ENCODE measurements around the gene C1QTNF5. TPM values are rescaled to one million over a fixed set of nuclear protein-coding genes. Genes with fewer than 3 reads are reported as not detected.

Gene C1QTNF5
- total RNA-seq, 2 experiments from 2014 or later, result not detected

DNA sequence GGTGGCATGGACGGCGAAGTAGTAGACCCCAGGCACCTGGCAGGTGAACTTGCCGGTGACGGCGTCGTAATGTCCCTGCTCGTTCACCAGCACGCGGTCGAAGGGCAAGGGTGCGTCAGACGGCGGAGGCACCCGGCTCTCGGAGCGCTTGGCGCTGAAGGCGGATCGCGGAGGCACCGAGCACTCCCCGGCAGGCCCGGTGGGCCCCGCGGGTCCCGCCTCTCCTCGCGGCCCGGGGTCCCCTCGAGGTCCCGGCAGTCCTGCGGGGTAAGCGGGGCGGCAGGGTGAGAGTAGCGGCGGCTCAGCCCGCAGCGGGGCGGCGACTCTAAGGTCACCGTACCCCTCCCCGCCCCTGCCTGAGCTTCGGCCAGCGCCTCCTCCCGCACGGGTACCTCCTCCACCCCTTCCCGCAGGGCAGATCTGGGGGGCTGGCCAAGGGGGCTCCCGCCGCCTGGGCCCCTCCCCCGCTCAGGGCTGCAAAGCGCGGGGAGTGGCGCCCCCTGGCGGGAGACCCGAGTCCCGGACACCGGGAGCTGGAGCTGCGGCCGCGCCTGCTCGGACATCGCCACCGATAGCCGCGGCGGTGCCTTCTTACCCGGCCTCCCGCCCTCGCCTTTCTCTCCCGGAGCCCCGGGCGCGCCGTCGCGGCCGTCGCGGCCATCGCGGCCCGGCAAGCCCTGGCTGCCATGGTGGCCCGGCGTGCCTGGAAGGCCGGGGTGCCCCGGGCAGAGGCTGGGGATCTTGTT is 921 bp downstream of the C1QTNF5 start:
- no peak overlapping the region for H3K27ac ChIP-seq (ENCODE audit: low read depth, low read length, poor library complexity, severe bottlenecking)
- no peaks in the 10 kb centered on the region for H3K9me2 ChIP-seq (ENCODE audit: insufficient read depth, low read length)
- H3K4me2 ChIP-seq (ENCODE audit: low read length), result no peak overlapping the region

DNA sequence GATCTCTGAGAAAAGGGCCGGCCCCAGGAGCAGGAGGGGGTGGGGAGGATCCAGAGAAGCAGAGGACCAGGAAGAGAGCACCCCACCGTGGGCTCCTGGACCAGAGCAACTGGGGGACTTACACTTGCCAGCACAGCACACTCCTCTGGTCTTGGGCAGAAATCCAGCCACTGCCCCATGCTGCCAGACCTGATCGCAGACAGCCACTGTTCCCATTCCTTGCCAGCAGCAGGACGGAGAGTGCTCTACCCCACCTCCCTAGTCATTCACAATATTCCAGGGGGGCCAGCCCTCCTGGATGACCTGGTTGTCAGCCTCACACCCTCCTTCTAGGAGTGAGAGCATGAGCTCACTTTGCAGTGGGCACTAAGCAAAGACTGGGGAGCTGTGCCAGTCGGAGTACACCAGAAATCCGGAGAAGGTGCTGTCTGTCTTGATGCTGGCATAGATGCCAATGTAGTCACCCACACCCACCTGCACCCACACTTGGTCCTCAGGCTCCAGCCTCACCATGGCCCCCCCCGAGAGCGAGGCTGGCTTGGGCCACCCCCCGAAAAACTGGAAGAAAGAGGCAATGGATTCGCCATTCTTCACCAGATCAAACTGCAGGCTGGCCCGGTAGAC is 1.6 kb downstream of the C1QTNF5 start:
- no TSS peak for BruUV-seq (replicated peaks)
- Histone ChIP-seq H3K4me2 (ENCODE audit: low read length) (no peak overlapping the region; the same call in 1 of the 2 replicates), H3K4me3 (ENCODE audit: low read depth, low read length, poor library complexity, severe bottlenecking) (no peak overlapping the region), H3K9me2 (ENCODE audit: insufficient read depth, low read length) (no peaks in the 10 kb centered on the region), H3K79me2 (ENCODE audit: insufficient read depth, low read depth, low read length) (peaks cover 10% of the 10 kb centered on the region; the same call in 1 of the 2 replicates), H3K4me1 (ENCODE audit: insufficient read depth, low read length, poor library complexity, severe bottlenecking) (peaks cover 42% of the 10 kb centered on the region), H2AFZ (ENCODE audit: low read length) (no peak overlapping the region), H3K36me3 (ENCODE audit: insufficient read depth, low read length) (peaks cover 6% of the 10 kb centered on the region; the same call in 1 of the 2 replicates), H4K20me1 (ENCODE audit: insufficient read depth, low read length) (no peaks in the 10 kb centered on the region), H3K27ac (ENCODE audit: low read depth, low read length, poor library complexity, severe bottlenecking) (no peak overlapping the region), H3K9me3 (ENCODE audit: low read length) (no peaks in the 10 kb centered on the region)
- DNase-seq (ENCODE audit: low spot score), result no peak
- TF ChIP-seq, protein P1, sequence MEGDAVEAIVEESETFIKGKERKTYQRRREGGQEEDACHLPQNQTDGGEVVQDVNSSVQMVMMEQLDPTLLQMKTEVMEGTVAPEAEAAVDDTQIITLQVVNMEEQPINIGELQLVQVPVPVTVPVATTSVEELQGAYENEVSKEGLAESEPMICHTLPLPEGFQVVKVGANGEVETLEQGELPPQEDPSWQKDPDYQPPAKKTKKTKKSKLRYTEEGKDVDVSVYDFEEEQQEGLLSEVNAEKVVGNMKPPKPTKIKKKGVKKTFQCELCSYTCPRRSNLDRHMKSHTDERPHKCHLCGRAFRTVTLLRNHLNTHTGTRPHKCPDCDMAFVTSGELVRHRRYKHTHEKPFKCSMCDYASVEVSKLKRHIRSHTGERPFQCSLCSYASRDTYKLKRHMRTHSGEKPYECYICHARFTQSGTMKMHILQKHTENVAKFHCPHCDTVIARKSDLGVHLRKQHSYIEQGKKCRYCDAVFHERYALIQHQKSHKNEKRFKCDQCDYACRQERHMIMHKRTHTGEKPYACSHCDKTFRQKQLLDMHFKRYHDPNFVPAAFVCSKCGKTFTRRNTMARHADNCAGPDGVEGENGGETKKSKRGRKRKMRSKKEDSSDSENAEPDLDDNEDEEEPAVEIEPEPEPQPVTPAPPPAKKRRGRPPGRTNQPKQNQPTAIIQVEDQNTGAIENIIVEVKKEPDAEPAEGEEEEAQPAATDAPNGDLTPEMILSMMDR (conservative IDR thresholded peaks at IDR 0.05; ENCODE audit: low read length), result no peak
- ChIA-PET CTCF (ENCODE audit: unreplicated experiment) (interaction anchor here (0.7 to 2.0 kb wide), 5 partner anchors 11 to 35 kb away, joined by 3 to 16 read pairs (median 4); no protein-coding TSS in a partner anchor), POLR2A (interaction anchor here (1.1 kb wide), 1 partner anchor 37 kb away, joined by 4 read pairs; no protein-coding TSS in a partner anchor)
- intact Hi-C loops (cut with micrococcal nuclease; ENCODE audit: unreplicated experiment), result loop anchor here (1.0 to 5.0 kb wide), 2 partner anchors 35 to 133 kb away; no protein-coding TSS in a partner anchor

More for the DNA sequence above, 921 bp downstream of the C1QTNF5 start:
- peaks cover 41% of the 10 kb centered on the region for H3K4me1 ChIP-seq (ENCODE audit: insufficient read depth, low read length, poor library complexity, severe bottlenecking)
- intact Hi-C loops (cut with micrococcal nuclease; ENCODE audit: unreplicated experiment), result loop anchor here (5.0 kb wide), 1 partner anchor 133 kb away; no protein-coding TSS in a partner anchor
- ChIA-PET POLR2A (no interaction called here), CTCF (ENCODE audit: unreplicated experiment) (interaction anchor here (1.0 to 1.3 kb wide), 2 partner anchors 11 to 36 kb away, joined by 4 to 6 read pairs; no protein-coding TSS in a partner anchor)
- peaks cover 6% of the 10 kb centered on the region; the same call in 1 of the 2 replicates for H3K36me3 ChIP-seq (ENCODE audit: insufficient read depth, low read length)
- peaks cover 8% of the 10 kb centered on the region; the same call in 1 of the 2 replicates for H3K79me2 ChIP-seq (ENCODE audit: insufficient read depth, low read depth, low read length)
- peak; percentile 35 for DNase-seq (ENCODE audit: low spot score)
- BruUV-seq (replicated peaks), result no TSS peak
- no peak overlapping the region for H2AFZ ChIP-seq (ENCODE audit: low read length)
- H4K20me1 ChIP-seq (ENCODE audit: insufficient read depth, low read length), result no peaks in the 10 kb centered on the region
- no peak overlapping the region for H3K4me3 ChIP-seq (ENCODE audit: low read depth, low read length, poor library complexity, severe bottlenecking)
- H3K9me3 ChIP-seq (ENCODE audit: low read length), result no peaks in the 10 kb centered on the region
- TF ChIP-seq EZH2phosphoT487 (IDR thresholded peaks at IDR 0.05; ENCODE audit: borderline replicate concordance, low read depth, low read length), result no peak
- TF ChIP-seq, protein P1 (conservative IDR thresholded peaks at IDR 0.05; ENCODE audit: low read length), result peak; percentile 80
